DMS79 treated with DMSO at 0.1 percent for 48 hours (cell line): ENCODE data around the gene MSMB.
"Not testable (repeated sequence)": the region's sequence is repeated elsewhere in the genome, so short reads cannot be mapped to it uniquely, and the experiment has no call there.

ENCODE experiments used
- DNase-seq: peaks from one replicate; lab custom pipeline; 2025; lab: John Stamatoyannopoulos, UW

MSMB gene, protein sequence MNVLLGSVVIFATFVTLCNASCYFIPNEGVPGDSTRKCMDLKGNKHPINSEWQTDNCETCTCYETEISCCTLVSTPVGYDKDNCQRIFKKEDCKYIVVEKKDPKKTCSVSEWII

GRCh38 chr10:46046261-46046660, at the start of gene MSMB:
TSS of gene MSMB (minus strand) at chr10:46046269. CDS start at chr10:46046237, 32 bp downstream.
- DNase-seq: no peak

DNA sequence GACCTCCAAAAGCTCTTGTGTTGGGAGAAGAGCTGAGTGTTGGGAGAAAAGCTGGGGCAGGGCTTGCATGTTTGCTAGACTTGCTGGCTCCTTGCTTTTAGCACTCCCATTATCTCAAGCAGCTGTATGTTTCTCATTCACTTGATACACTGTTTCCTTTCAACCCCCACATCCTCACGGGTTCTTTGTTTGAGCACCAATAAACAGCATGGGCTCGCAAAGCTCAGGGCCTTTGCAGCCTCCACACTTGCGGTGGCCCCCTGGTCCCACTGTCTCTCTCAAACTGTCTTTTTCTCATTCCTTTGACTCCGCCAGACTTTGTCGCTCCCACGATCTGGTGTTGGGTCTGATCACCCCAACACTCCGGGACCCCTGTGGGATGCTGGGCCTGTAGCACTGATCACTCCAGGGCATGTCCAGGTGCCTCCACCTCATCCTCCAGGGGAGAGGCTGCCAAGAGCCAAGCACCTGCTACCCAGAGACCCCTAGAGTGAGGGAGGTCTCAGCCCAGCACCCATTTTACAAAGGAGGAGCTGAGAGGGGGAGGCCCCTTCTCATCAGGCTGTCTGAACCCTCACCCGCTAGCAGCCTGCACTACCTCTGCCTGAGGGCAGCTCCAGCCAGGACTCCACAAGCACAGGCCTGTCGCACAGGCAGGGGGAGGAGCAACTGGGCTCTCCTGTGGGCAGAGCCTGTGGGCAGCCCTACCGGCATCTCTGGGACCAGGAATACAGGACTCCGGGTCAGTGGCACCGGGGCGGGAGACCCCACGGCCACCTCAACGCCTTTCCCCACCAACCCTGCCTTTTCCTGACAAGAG, 49.1 kb upstream of the MSMB start:
- no peak for DNase-seq

GRCh38 chr10:46094197-46094500, 48.1 kb upstream of the MSMB start:
- no peak for DNase-seq

- DNase-seq: not testable (repeated sequence)
These were observed 47.5 kb upstream of the MSMB start for GRCh38 chr10:46093316-46094196.

DNA sequence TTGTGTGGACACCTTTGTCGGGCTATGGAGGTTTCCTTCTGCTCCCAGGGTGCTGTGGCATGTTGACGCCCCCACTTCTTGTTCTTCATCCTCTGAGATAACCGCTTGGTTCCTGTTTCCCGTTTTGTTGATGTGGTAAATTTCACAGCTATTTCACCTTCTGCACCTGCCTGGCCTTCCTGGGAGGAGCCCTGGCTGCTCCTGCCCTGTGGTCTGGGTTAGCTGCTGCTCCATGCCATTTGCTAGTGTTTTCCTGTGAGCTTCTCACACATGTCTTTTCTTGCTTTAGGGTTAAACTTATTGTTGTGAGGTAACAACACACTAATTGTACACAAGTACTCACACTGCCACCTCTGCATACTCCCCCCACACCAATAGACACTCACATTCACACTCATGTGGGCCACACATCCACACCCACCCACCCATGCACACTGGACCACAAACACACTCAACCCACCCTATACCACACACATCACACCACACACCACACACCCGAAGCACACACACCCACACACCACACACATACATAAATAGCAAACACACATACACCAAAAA, 46.5 kb upstream of the MSMB start:
- DNase-seq: no peak

GRCh38 chr10:46091828-46092523, 45.9 kb upstream of the MSMB start:
- no peak for DNase-seq

DNA sequence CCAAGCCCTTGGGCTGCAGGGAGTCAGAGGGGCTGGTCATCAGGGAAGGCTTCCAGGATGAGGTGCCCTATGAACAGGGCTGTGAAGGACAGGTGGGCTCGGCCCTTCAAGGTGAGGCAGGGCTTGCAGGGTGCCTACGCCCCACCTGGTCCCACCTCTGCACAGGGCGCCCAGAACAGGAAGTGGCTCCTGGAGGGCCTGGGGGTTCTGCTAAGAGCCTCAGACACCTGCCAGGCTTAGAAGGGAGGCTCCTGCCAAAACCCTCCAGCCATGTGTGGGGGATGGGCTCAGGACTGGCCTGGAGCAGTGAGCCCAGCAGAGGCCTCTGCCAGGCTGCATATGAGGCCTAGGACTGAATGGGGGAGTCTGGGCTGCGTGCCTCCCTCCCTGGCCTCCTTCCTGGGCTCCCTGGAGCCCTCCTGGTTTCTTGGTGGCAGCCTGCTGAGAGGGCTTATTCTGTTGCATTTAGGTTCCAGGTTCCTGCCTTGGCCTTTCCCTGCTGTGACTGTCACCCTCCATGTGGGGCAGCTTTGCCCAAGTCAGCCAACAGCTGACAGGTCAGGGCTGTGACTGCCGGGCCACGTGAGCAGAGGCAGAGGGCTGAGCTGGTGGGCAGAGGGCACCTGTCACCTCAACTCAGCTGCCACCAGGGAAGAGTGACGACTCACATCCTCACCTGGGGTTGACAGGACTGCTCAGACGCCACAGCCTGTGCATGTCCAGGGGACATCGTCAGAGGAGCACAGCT, 45.2 kb upstream of the MSMB start:
- no peak for DNase-seq

- no peak for DNase-seq
These were observed 44.3 kb upstream of the MSMB start for GRCh38 chr10:46090258-46090812.

DNA sequence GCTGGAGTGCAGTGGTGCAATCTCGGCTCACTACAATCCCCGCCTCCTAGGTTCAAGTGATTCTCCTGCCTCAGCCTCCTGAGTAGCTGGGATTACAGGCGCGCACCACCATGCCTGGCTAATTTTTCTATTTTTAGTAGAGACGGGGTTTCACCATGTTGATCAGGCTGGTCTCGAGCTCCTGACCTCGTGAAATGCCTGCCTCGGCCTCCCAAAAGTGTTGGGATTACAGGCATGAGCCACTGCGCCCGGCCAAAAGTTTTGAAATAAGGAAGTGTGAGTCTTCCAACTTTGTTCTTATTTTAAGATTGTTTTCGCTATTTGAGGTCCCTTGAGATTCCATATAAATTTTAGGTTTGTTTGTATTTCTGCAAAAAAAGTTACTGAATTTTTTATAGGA, 41.3 kb upstream of the MSMB start:
- DNase-seq: not testable (repeated sequence)

- DNase-seq: no peak
These were observed 38.5 kb upstream of the MSMB start for GRCh38 chr10:46084321-46085165.

- DNase-seq: no peak
These were observed 34.8 kb upstream of the MSMB start for GRCh38 chr10:46080886-46081285.

DNA sequence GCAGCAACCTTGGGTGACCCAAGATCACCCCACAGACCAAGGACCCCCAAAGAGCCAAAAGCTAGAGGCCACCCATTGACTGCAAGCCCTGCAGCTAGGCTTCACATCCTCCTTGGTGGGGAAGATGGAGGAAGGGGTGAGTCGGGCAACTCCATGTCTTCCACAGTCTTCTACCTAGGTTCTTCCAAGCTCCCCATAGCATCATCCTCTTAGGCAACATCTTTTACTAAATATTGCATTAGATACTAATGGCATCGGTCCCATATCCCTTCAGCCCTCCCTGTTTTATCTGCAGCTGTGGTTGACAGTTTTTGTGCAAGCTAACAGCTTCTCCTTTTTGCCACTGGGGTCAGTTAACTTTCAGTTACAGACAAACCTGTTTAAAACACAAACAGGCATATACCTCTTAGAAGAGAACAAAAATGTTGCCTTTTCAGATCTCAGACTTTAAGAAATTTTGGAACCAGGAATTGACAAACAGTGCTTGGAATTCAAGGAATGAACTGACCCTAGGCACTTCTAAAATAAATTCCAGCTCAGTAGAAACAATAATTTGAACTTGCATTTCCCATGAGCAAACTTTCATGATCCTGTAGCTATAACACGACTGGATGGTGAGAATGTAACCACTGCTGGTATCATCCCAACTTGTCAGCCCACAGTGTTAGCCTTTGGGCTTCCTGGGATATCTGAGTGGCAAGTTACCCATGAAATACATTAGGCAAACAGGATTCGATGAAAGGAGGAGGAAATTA, 33.9 kb upstream of the MSMB start:
- no peak for DNase-seq

- no peak for DNase-seq
These were observed 31.8 kb upstream of the MSMB start for GRCh38 chr10:46077731-46078413.

DNA sequence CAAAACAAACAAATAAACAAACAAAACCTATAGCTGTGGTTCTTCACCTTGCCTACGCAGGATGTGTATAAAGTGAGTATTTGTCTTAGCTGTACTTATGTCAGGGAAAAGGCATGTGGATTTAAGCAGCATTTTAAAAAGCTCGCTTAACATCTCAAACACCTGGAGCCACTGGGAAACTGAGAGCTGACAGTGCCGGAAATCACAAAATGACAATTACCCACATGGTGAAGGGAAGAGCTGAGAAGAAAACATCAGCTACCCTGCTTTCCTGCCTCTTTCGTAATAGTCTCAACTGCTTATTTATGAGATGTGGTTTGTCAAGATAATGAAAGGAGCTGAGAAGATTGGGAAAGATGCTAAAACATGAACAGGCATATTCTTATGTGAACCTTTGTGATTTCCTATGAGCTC, 31.1 kb upstream of the MSMB start:
- DNase-seq: no peak

- DNase-seq: no peak
These were observed 29.8 kb upstream of the MSMB start for GRCh38 chr10:46075869-46076268.

GRCh38 chr10:46074196-46074946, 28.3 kb upstream of the MSMB start:
- no peak for DNase-seq

DNA sequence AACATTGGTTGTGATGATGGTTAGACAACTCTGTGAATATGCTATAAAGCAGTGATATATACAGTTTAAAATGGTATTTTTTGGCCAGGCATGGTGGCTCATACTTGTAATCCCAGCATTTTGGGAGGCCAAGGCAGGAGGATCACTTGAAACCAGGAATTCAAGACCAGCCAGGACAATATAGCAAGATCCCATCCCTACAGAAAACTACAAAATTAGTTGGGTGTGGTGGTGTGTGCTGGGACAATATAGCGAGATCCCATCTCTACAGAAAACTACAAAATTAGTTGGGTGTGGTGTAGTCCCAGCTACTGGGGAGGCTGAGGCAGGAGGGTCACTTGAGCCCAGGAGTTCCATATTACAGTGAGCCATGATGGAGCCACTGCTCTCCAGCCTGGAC, 27.5 kb upstream of the MSMB start:
- DNase-seq: no peak

DNA sequence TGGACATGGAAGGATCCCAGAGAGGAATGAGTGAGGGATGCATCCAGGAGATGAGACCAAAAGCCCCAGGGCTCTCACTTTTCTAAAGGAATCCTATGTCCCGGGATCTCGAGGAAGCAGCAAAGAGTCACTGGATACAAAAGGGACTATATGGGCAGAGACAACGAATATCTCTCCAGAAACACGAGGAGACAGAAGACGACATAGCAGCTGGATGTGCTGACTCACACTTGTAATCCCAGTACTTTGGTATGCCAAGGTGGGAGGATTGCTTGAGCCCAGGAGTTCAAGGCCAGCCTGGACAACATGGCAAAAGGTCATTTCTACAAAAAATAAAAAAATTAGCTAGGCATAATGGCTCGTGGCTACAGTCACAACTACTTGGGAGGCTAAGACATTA, 24.7 kb upstream of the MSMB start:
- no peak for DNase-seq
